Heart left ventricle (tissue), 16 donors: Measurements from ENCODE around the gene KIF26A. TPM values are rescaled to one million over a fixed set of nuclear protein-coding genes. Genes with fewer than 3 reads are reported as not detected.

Experiments
- ATAC-seq, 4 donors: fragments of 200-7000 bp; cut with Tn5 transposase; one replicate each; pipeline ENCODE4 v1.9.1; 2020 to 2022; ENCODE audit warnings: moderate library complexity in 4 of 4, mild to moderate bottlenecking in 3 of 4, moderate number of reproducible peaks in 1 of 4
- DNase-seq, 5 donors: peaks; one replicate each; pipeline ENCODE4 v3.0.0-alpha.2; 2020
- H3K27ac ChIP-seq, 12 donors: fragments of 200-600 bp; sonication (generic) in 4 of 12; one replicate each; pipeline versions ENCODE4 v1.5.0 to v1.8.0; 2016 to 2022; ENCODE audit warnings: mild to moderate bottlenecking in 2 of 12
- H3K27me3 ChIP-seq, 9 donors: fragments of 200-600 bp; sonication (generic) in 2 of 9; one replicate each; pipeline versions ENCODE4 v1.5.1 to v1.8.0; 2016 to 2022; ENCODE audit warnings: mild to moderate bottlenecking in 3 of 9
- H3K36me3 ChIP-seq, 9 donors: fragments of 200-600 bp; sonication (generic) in 2 of 9; one replicate each; pipeline versions ENCODE4 v1.5.0 to v1.8.0; 2018 to 2022; ENCODE audit warnings: mild to moderate bottlenecking in 2 of 9
- H3K4me1 ChIP-seq, 12 donors: fragments of 200-600 bp; sonication (generic) in 4 of 12; one replicate each; pipeline versions ENCODE4 v1.5.0 to v1.8.0; 2016 to 2022; ENCODE audit warnings: mild to moderate bottlenecking in 3 of 12
- H3K4me3 ChIP-seq, 12 donors: fragments of 200-600 bp; sonication (generic) in 4 of 12; one replicate each; pipeline versions ENCODE4 v1.5.0 to v1.8.0; 2017 to 2022; ENCODE audit warnings: mild to moderate bottlenecking in 9 of 12, moderate library complexity in 4 of 12
- H3K9me3 ChIP-seq, 12 donors: fragments of 200-600 bp; sonication (generic) in 4 of 12; one replicate each; pipeline versions ENCODE4 v1.5.0 to v1.8.0; 2016 to 2022; ENCODE audit warnings: mild to moderate bottlenecking in 1 of 12
- POLR2A ChIP-seq, 2 donors: fragments of 450-650 bp; IDR thresholded peaks; one replicate each; pipeline ENCODE4 v1.6.1; 2017; ENCODE audit warnings: antibody characterized with exemption in 2 of 2, mild to moderate bottlenecking in 2 of 2, moderate library complexity in 2 of 2
- WGBS, 4 donors: extraction: QIAGEN DNeasy Blood & Tissue Kit in 2 of 4; methylation state at CpG; one replicate each; pipeline versions ENCODE4 v1.1.5 to v1.1.7; 2013 to 2018; 5-methylcytosine and 5-hydroxymethylcytosine counted together
- intact Hi-C, 10 donors: fragments of 100-400 bp; cut with DNase I; formaldehyde crosslinking; loops; one replicate each; pipeline versions ENCODE4 v1.11.1 to v1.14.2; 2022
- polyA plus RNA-seq, 2 donors: library from polyadenylated mRNA; stranded (reverse); fragments of 200-250 nt; gene quantifications; one replicate each; pipeline ENCODE4 v1.2.3, GENCODE V29; 2013
- total RNA-seq, 9 donors: library from RNA; depleted of rRNA in 2 of 9; stranded (reverse); fragments of >200 nt in 2 of 9; fragmentation: NEBNext Ultra II Directional in 3 of 9; extraction: Animal tissue kit (Norgen Biotek cat#: 25700) in 3 of 9; gene quantifications; one replicate each; pipeline versions ENCODE4 v1.1.0 to v1.2.4, GENCODE V29; 2016 to 2023
- TF ChIP-seq, protein P1 (sequence below), 12 donors: fragments of 200-600 bp; sonication (generic) in 4 of 12; IDR thresholded peaks; one replicate each; pipeline versions ENCODE4 v1.5.0 to v1.8.0; 2018 to 2022; ENCODE audit warnings: antibody characterized with exemption in 12 of 12, mild to moderate bottlenecking in 5 of 12
- donor health status: ischemic (EF 13 %, LVEDD 7.1; RV severe dilation, severe dysfunction).
- donor health status: healthy with polysubstance abuse.
- donor health status: DM: no; HTN: yes; CAD: no.
- donor health status: DM: no; HTN: no; CAD: no.
- donor health status: ischemic (EF 25% LVEDD 6.9; RV normal size, moderate dysfunction).
- donor health status: ischemic (EF 25% LVEDD 5.7; RV mildly dilated, moderate dysfunction).
- donor health status: healthy.
- donor health status: DM: yes; HTN: yes; CAD: no.
- donor health status: ischemic (EF 35%, LVEDD 5.7; RV mildly dilated, moderate dysfunction).
- donor health status: nonischemic (EF 11% LVEDD 7.7; RV severe dilation, severe dysfunction).
- donor health status: DM: yes; HTN: yes; CAD: no.
- donor health status: PGD.
- donor health status: ischemic (EF 29% LVEDD 5.4; RV normal size, mild dysfunction).
- donor health status: nonischemic (EF 23%, LVEDD 6.1; RV moderate dilation, normal function).

KIF26A gene
- total and polyA plus RNA-seq, 11 donors: 4.9 to 12.6 (median 7.8) TPM

DNA sequence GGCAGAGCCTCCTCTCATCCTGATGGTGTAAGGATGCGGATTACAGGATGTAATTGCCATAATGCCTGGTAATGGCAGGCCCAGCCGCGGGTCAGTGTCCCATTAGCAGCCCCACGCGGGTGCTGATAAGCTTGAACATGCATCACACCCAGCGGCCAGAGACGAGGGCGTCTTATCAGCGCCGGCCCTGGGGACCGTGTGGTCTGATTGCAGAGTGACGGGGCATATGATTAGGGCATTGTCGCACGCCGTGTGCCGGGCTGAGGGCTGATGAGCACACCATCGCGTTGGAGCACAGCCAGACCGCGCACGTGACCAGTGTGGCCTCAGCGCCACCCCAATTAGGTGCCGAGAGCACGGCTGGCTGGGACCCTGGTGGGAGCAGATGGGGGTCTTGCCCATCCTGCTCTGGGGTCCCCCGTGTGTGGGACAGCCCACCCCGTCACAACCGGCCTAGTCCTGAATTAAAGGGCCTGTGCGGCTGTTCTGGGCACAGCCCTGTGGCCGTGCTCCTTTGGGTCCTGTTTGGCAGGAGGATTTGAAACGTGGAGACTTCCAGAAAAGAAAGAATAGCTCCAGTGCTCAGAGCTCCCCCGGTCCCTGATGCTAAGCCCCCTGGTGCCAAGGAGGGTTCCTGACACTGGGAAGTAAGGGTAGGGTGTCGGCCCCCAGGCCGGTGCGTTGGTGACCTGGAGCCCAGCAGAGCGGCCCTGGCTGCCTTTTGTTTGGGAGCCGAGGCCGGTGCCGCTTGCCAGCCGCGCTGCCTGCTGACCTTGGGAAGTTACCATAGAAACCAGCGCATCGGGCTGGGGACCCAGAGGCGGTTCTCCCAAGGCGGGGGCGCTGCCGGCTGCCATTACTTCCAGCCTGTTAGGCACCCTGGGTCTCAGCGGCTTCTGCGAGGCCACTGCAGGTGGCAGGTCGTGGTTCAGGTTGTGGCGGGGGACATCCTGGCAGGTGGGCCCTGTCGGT is 20.7 kb downstream of the KIF26A start:
- no peak for TF ChIP-seq POLR2A (IDR thresholded peaks at IDR 0.05)
- TF ChIP-seq, protein P1, sequence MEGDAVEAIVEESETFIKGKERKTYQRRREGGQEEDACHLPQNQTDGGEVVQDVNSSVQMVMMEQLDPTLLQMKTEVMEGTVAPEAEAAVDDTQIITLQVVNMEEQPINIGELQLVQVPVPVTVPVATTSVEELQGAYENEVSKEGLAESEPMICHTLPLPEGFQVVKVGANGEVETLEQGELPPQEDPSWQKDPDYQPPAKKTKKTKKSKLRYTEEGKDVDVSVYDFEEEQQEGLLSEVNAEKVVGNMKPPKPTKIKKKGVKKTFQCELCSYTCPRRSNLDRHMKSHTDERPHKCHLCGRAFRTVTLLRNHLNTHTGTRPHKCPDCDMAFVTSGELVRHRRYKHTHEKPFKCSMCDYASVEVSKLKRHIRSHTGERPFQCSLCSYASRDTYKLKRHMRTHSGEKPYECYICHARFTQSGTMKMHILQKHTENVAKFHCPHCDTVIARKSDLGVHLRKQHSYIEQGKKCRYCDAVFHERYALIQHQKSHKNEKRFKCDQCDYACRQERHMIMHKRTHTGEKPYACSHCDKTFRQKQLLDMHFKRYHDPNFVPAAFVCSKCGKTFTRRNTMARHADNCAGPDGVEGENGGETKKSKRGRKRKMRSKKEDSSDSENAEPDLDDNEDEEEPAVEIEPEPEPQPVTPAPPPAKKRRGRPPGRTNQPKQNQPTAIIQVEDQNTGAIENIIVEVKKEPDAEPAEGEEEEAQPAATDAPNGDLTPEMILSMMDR (IDR thresholded peaks at IDR 0.05): no peak
- Histone ChIP-seq H3K27ac (peak overlapping the region in 8 of 12 donors; percentile 28 to 59 (median 52)), H3K4me1 (peaks cover 0 to 33% (median 11%) of the 10 kb centered on the region in 12 donors), H3K27me3 (no peaks in the 10 kb centered on the region), H3K36me3 (no peaks in the 10 kb centered on the region), H3K4me3 (no peak overlapping the region), H3K9me3 (no peaks in the 10 kb centered on the region)
- peak; percentile 76 to 93 (median 89) for ATAC-seq
- intact Hi-C loops: loop anchor here in 3 of 10 donors (5.0 to 10.0 kb wide), 3 partner anchors 116 to 1422 kb away; no protein-coding TSS in a partner anchor
- DNase-seq: peak; percentile 51 to 81 (median 78)
- WGBS, 4 donors: 62 to 68% (median 64%) methylated on average over 41 to 51 of the region's 51 CpGs

DNA sequence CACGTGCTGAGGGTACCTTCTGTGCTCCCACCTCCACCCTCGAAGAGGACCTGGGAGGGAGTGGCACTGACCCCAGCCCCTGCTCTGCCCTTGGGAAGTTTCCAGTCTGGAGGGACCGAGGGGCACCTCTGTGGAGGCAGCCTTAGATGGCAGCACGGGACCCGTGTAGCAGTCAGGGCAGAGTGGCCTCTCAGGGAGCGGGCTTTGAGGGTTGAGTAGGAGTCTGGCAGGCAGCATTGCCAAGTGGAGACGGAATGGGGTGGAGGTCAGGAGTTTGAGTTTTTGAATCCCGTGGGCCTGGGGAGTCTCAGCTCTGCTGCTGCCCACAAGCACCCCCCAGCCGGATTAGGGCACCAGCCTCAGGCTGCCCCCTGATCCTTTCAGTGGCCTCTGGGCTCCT is 21.6 kb downstream of the KIF26A start:
- Histone ChIP-seq H3K4me1 (peaks cover 0 to 32% (median 10%) of the 10 kb centered on the region in 12 donors), H3K4me3 (no peak overlapping the region), H3K27ac (no peak overlapping the region), H3K36me3 (no peaks in the 10 kb centered on the region), H3K9me3 (no peaks in the 10 kb centered on the region), H3K27me3 (no peaks in the 10 kb centered on the region)
- WGBS, 4 donors: 92 to 97% (median 96%) methylated on average over 7 to 9 of the region's 9 CpGs
- no peak for TF ChIP-seq POLR2A (IDR thresholded peaks at IDR 0.05)
- TF ChIP-seq, protein P1 (IDR thresholded peaks at IDR 0.05): no peak
- intact Hi-C loops: loop anchor here in 3 of 10 donors (5.0 to 10.0 kb wide), 3 partner anchors 115 to 1423 kb away; no protein-coding TSS in a partner anchor
- DNase-seq (no peak), ATAC-seq (no peak)

DNA sequence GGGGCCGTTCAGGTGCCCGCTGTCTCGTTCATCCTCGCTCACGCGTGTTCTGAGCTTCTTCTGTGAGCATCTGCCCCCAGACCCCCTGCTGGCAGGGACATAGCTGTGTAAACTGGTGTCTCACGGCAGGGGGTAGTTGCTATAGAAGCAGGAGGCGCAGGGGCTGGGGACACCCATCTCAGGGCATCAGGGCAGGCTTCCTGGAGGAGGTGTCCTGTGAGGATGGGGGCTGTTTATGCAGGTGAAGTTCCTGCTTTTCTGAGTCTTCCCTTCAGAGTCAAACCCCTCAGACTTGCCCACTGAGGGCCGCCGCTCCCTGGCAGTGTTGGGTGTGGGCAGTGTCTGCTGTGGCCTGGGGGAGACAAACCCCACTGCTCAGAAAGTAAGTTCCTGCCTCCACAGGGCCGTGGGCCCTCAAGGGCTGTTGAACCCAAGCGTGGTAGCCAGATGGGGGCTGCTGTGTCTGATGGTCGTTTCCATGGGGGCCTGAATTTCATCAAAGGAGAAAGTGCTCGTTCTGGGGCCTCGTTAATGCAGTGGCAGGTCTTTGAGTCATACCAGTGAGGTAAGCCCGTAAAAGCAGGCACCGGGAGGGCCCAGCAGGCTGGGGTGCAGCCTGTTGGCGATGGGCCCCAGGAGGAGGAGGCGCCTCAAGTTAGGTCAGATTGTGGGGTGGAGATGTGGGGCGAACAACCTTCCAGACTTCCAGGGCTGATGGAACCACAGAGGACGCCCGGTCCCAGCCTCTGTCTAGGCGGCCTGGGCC is 23.4 kb downstream of the KIF26A start:
- WGBS, 4 donors: 90 to 94% (median 93%) methylated on average over 16 to 23 of the region's 23 CpGs

More for the DNA sequence above, 23.4 kb downstream of the KIF26A start:
- H3K27me3 ChIP-seq: no peaks in the 10 kb centered on the region
- intact Hi-C loops: no loop called here
- H3K4me3 ChIP-seq: no peak overlapping the region
- TF ChIP-seq, protein P1 (IDR thresholded peaks at IDR 0.05): no peak
- TF ChIP-seq POLR2A (IDR thresholded peaks at IDR 0.05): no peak
- no peaks in the 10 kb centered on the region for H3K9me3 ChIP-seq
- H3K36me3 ChIP-seq: no peaks in the 10 kb centered on the region
- H3K4me1 ChIP-seq: peaks cover 0 to 17% (median 7%) of the 10 kb centered on the region in 12 donors
- DNase-seq (no peak), ATAC-seq (no peak)
- no peak overlapping the region for H3K27ac ChIP-seq
